SJSA1 (cell line): ENCODE measurements around the gene TAOK1. TPM values are rescaled to one million over a fixed set of nuclear protein-coding genes. Genes with fewer than 3 reads are reported as not detected.
A peak's percentile ranks its signal among the peaks of the same experiment; 100 is the strongest.

Experiments
- DNase-seq, 2 experiments: peaks; one replicate each; pipeline ENCODE4 v3.0.0-alpha.2; 2015 to 2020; ENCODE audit warnings: low spot score in 2 of 2, low read depth in 1 of 2
- H3K27ac ChIP-seq: fragments of 250-450 bp; sonication (Bioruptor Pico); 2 replicates; pipeline ENCODE4 v1.5.1; 2020; ENCODE audit warnings: mild to moderate bottlenecking, moderate library complexity
- H3K27me3 ChIP-seq: fragments of 250-450 bp; sonication (Bioruptor Pico); replicated peaks from 2 replicates; pipeline ENCODE4 v1.5.1; 2020; ENCODE audit warnings: mild to moderate bottlenecking, moderate library complexity
- H3K36me3 ChIP-seq: fragments of 250-450 bp; sonication (Bioruptor Pico); 2 replicates; pipeline ENCODE4 v1.5.1; 2020; ENCODE audit warnings: mild to moderate bottlenecking
- H3K4me1 ChIP-seq: fragments of 250-450 bp; sonication (Bioruptor Pico); replicated peaks from 2 replicates; pipeline ENCODE4 v1.6.1; 2021; ENCODE audit warnings: mild to moderate bottlenecking
- H3K4me3 ChIP-seq: fragments of 250-450 bp; sonication (Bioruptor Pico); 2 replicates; pipeline ENCODE4 v1.5.1; 2020; ENCODE audit warnings: mild to moderate bottlenecking
- H3K9me3 ChIP-seq: fragments of 250-450 bp; sonication (Bioruptor Pico); replicated peaks from 2 replicates; pipeline ENCODE4 v1.5.1; 2020; ENCODE audit warnings: mild to moderate bottlenecking
- total RNA-seq: library from RNA; depleted of rRNA; stranded (reverse); fragments of >200 nt; shearing (Covaris generic); gene quantifications from 2 replicates; pipeline ENCODE4 v1.2.3, GENCODE V29; 2014

TAOK1 gene
- total RNA-seq, 1 experiment from 2014 or later, result 38.4 TPM

DNA sequence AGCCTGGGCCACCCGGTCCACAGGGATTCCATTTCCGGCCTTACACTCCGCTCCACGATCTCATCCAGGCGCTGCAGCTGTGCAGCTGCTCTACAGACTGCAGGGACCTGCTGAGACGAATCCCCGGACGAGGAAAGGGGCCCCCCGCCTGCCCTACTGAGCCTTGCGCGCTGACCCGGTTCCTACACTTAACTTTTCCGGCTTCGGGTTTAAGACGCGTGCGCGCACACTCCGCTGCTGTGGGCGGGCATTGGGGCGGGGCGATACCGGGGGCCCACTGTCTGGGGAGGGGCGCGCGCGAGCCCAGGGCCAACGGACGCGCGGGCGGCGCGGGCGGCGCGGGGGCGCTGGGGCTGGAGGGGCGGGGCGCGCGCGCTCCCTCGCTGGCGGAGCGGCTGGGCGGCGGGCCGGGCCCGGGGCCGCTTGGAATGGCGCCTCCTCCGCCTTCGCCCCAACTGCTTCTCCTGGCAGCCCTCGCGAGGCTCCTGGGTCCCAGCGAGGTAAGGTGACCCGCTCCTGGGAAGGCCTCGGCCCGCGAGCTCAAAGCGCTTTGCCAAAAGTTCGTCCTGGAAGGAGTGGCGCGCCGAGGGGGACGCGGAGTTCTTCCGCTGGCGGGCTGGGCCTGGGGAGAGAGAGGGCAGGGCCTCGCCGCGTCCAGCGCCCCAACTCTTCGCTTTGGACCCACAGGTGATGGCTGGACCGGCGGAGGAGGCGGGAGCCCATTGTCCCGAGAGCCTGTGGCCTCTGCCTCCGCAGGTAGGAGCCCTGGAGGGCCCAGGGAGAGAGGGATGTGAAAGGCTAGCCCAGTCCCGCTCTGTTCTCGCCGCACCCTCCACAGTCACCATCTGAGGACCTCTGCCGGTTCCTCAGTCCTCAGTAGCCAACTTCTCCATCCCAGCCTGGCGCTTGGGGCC, 178.4 kb downstream of the TAOK1 start, which contains the start of gene TP53I13:
Gene TP53I13 (plus strand): TSS at position 371 of the 914 bp plus-strand sequence. CDS start 58 bp downstream, at position 429.
- H3K9me3 ChIP-seq, result no peaks in the 10 kb centered on the region
- H3K36me3 ChIP-seq, result peaks cover 28% of the 10 kb centered on the region
- DNase-seq, result peak; percentile 83 to 88
- H3K27ac ChIP-seq, result peak within 1 kb of the TSS; percentile 50
- H3K4me1 ChIP-seq, result peaks cover 29% of the 10 kb centered on the region
- H3K27me3 ChIP-seq, result no peaks in the 10 kb centered on the region
- H3K4me3 ChIP-seq, result peak within 1 kb of the TSS; percentile 84

GRCh38 chr17:29569245-29569950, 179.2 kb downstream of the TAOK1 start:
- H3K27me3 ChIP-seq, result no peaks in the 10 kb centered on the region
- no peak overlapping the region; the same call in 1 of the 2 replicates for H3K27ac ChIP-seq
- H3K4me1 ChIP-seq, result peaks cover 29% of the 10 kb centered on the region
- DNase-seq, result peak in 1 of 2 experiments; percentile 12
- peaks cover 33% of the 10 kb centered on the region for H3K36me3 ChIP-seq
- peak overlapping the region; percentile 84 for H3K4me3 ChIP-seq
- H3K9me3 ChIP-seq, result no peaks in the 10 kb centered on the region

GRCh38 chr17:29570521-29570920, 180.4 kb downstream of the TAOK1 start:
- Histone ChIP-seq H3K4me1 (peaks cover 29% of the 10 kb centered on the region), H3K27me3 (no peaks in the 10 kb centered on the region), H3K27ac (no peak overlapping the region), H3K4me3 (no peak overlapping the region), H3K9me3 (no peaks in the 10 kb centered on the region), H3K36me3 (peaks cover 45% of the 10 kb centered on the region)
- DNase-seq, result peak in 1 of 2 experiments; percentile 33

GRCh38 chr17:29571486-29571882, 181.3 kb downstream of the TAOK1 start:
- Histone ChIP-seq H3K27ac (no peak overlapping the region), H3K36me3 (peaks cover 54% of the 10 kb centered on the region), H3K27me3 (no peaks in the 10 kb centered on the region), H3K9me3 (no peaks in the 10 kb centered on the region), H3K4me3 (no peak overlapping the region), H3K4me1 (peaks cover 23% of the 10 kb centered on the region)
- no peak for DNase-seq

- Histone ChIP-seq H3K4me1 (peaks cover 20% of the 10 kb centered on the region), H3K27ac (no peak overlapping the region), H3K4me3 (no peak overlapping the region), H3K36me3 (peaks cover 60% of the 10 kb centered on the region), H3K27me3 (no peaks in the 10 kb centered on the region), H3K9me3 (no peaks in the 10 kb centered on the region)
- no peak for DNase-seq
Measured at GRCh38 chr17:29571883-29572681, 181.9 kb downstream of the TAOK1 start.

DNA sequence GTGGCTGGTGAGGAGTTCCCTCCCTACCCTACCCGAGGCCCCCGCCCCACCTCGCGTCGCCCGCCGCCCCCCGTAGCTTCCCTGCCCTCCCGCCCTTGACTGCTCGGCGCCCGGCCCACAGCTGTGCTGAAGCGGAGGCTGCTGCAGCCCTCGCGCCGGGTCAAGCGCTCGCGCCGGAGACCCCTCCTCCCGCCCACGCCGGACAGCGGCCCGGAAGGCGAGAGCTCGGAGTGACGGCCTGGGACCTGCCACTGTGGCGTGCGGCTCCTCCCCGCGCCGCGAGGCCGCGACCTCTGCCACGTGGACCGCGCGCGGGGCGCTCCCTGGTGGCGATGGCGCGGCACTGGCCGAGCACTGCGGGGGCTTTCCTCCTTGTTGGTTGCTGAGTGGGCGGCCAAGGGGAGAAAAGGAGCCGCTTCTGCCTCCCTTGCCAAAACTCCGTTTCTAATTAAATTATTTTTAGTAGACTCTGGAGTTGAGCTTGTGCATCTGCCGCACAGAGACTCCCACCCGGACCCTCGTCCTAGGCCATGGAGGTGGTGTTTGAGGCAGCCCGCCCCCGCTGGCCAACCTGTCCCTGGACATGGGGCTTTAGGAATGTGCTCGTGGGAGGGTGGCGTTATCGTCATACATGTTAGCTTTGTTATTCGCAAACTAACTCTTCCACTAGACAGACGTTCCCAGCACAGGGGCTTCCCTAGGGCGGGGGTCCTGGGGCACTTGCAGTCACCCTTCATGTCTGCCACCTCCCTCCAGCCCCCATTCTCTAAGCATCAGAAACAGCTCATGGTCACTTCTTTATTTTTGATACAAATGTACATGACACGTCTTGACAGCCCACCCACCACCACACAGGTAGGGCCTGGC, 182.8 kb downstream of the TAOK1 start:
- Histone ChIP-seq H3K4me3 (no peak overlapping the region), H3K36me3 (peaks cover 69% of the 10 kb centered on the region), H3K9me3 (no peaks in the 10 kb centered on the region), H3K27me3 (no peaks in the 10 kb centered on the region), H3K27ac (no peak overlapping the region), H3K4me1 (peaks cover 12% of the 10 kb centered on the region)
- peak in 1 of 2 experiments; percentile 39 for DNase-seq

DNA sequence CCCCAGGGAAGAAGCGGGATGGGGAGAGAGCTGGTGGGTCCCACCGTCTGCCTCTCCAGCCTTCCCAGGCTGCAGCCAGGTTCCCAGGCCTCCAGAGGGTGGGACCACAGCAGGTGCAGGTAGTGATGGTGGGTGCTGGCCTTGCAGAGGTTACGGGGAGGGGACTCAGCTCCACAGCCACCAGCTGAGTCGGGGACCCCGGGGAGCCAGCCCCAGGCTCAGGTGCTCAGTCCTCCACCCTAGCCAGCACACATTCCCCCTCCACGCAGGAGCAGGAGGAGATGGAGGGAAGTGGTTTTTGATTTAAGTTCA, 183.4 kb downstream of the TAOK1 start:
- H3K4me3 ChIP-seq, result no peak overlapping the region
- H3K9me3 ChIP-seq, result no peaks in the 10 kb centered on the region
- H3K27ac ChIP-seq, result no peak overlapping the region
- peaks cover 74% of the 10 kb centered on the region for H3K36me3 ChIP-seq
- peaks cover 9% of the 10 kb centered on the region for H3K4me1 ChIP-seq
- no peak for DNase-seq
- H3K27me3 ChIP-seq, result no peaks in the 10 kb centered on the region

GRCh38 chr17:29573871-29574731, 183.9 kb downstream of the TAOK1 start:
- no peaks in the 10 kb centered on the region for H3K27me3 ChIP-seq
- H3K9me3 ChIP-seq, result no peaks in the 10 kb centered on the region
- peaks cover 69% of the 10 kb centered on the region for H3K36me3 ChIP-seq
- no peak overlapping the region for H3K27ac ChIP-seq
- no peak for DNase-seq
- H3K4me3 ChIP-seq, result no peak overlapping the region
- peaks cover 5% of the 10 kb centered on the region for H3K4me1 ChIP-seq

- H3K27ac ChIP-seq, result no peak overlapping the region
- peaks cover 68% of the 10 kb centered on the region for H3K36me3 ChIP-seq
- H3K27me3 ChIP-seq, result no peaks in the 10 kb centered on the region
- no peak overlapping the region for H3K4me3 ChIP-seq
- peak in 1 of 2 experiments; percentile 38 for DNase-seq
- H3K9me3 ChIP-seq, result no peaks in the 10 kb centered on the region
- no peaks in the 10 kb centered on the region; the same call in 1 of the 2 replicates for H3K4me1 ChIP-seq
Measured at GRCh38 chr17:29574732-29575510, 184.8 kb downstream of the TAOK1 start.

GRCh38 chr17:29575511-29576213, 185.5 kb downstream of the TAOK1 start:
- peak in 1 of 2 experiments; percentile 33 for DNase-seq
- Histone ChIP-seq H3K27me3 (no peaks in the 10 kb centered on the region), H3K4me3 (no peak overlapping the region), H3K9me3 (no peaks in the 10 kb centered on the region; the same call in 1 of the 2 replicates), H3K27ac (no peak overlapping the region), H3K36me3 (peaks cover 73% of the 10 kb centered on the region), H3K4me1 (peaks cover 3% of the 10 kb centered on the region; the same call in 1 of the 2 replicates)
